Liver (tissue), 3 donors: Measurements from ENCODE around the gene HSP90AA1.

Experiments used
- CTCF ChIP-seq: fragments of 150-350 bp; IDR thresholded peaks from 2 replicates; pipeline ENCODE4 v1.5.1; 2017; ENCODE audit warnings: improper control_type of control experiment, low read depth, low read length; ENCODE audit not compliant: missing input control
- EGR1 ChIP-seq, 2 donors: IDR thresholded peaks; 2 replicates each; pipeline ENCODE4 v1.6.1; 2016 to 2018; ENCODE audit warnings: antibody characterized with exemption in 2 of 2, low read depth in 2 of 2
- JUND ChIP-seq, 2 donors: IDR thresholded peaks; 2 replicates each; pipeline ENCODE4 v1.6.1; 2016; ENCODE audit warnings: antibody characterized with exemption in 2 of 2
- RAD21 ChIP-seq, 2 donors: IDR thresholded peaks; 2 replicates each; pipeline ENCODE4 v1.6.1; 2016; ENCODE audit warnings: antibody characterized with exemption in 2 of 2, mild to moderate bottlenecking in 2 of 2
- REST ChIP-seq: IDR thresholded peaks from 2 replicates; pipeline ENCODE4 v1.6.1; 2016; ENCODE audit warnings: antibody characterized with exemption, mild to moderate bottlenecking
- SP1 ChIP-seq: IDR thresholded peaks from 2 replicates; pipeline ENCODE4 v1.6.1; 2018; ENCODE audit warnings: antibody characterized with exemption, mild to moderate bottlenecking
- TF ChIP-seq, protein P1 (sequence below): IDR thresholded peaks from 2 replicates; pipeline ENCODE4 v1.6.1; 2016; ENCODE audit warnings: antibody characterized with exemption
- donor health status: healthy.
- donor health status: healthy.

DNA sequence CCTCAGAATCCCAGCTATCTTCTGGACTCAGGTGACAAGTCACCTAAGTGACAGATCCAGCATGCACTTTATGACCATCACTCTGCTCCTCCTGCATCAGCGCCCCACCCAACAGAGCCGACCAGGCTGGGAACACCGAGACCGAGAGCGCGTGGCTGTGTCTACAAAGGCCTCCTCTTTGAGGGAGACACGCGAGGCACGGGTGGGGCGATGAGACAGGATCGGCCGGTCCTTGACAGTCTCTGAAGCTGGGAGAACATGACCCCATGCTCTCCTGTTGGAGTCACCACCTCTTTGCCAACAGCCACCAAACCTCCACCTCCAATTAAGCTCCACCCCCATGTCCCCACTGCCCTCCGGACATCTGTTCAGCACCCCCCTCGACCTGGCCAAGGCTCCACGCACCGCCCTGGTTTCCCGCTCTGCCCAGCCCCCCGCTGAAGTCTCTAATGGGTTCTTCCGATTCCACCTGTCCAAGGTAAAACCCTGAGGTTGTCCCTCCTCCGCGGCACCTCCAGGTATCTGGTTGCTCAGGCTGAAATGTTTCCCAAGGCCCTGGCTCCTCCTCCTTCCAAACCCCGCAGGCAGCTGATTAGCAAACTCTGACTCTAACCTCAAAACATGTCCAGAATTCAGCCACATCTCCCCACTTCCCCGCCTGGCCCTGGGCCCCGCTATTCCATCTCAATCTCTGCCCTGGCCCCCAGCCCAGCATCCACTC lies 31.5 kb downstream of the HSP90AA1 start:
- no peak for TF ChIP-seq CTCF
- TF ChIP-seq, protein P1, sequence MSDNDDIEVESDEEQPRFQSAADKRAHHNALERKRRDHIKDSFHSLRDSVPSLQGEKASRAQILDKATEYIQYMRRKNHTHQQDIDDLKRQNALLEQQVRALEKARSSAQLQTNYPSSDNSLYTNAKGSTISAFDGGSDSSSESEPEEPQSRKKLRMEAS: no peak
- no peak for TF ChIP-seq EGR1 (IDR thresholded peaks at IDR 0.05; ENCODE audit: low read depth in 2 of 2)
- TF ChIP-seq SP1: no peak
- no peak for TF ChIP-seq JUND (IDR thresholded peaks at IDR 0.05)
- TF ChIP-seq RAD21 (IDR thresholded peaks at IDR 0.05): no peak
- no peak for TF ChIP-seq REST
